ENCODE data around the gene FAM83E.
A peak's percentile ranks its signal among the peaks of the same experiment; 100 is the strongest.
"Not testable (repeated sequence)": the region's sequence is repeated elsewhere in the genome, so short reads cannot be mapped to it uniquely, and the experiment has no call there.

Gene FAM83E

DNA sequence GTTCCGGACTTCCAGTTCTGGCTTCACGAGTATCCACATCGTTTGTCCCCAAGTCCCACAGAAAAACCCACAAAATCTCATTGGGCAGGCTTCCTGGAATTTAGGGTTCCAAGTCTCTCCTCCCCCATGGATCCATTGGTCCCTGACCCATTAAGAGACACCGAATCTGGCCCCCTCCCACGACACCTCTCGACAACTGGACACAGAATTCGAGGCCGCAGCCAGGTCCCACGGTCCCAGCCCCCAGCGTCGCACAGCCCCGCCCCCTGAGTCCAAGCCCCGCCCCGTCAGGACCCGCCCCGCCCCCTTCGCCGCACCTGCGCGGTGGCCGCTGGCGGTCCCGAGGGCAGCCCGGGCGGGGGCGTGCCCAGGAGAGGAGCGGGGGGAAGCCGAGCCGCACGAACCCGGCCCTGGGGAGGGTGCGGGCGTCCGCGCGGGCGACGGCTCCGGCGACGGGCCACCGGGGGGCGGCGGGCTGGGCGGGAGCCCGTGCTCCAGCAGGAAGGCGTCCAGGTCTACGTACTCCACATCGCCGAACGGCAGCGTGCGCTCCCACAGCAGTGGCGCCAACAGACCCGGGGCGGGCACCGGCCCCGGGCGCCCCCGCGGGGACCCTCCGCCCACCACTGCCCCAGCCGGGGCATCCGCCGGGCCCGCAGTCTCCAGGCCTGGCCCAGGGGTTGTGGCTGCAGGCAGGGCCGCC lies 20.5 kb upstream of the FAM83E start:
- TF ChIP-seq, protein P1, sequence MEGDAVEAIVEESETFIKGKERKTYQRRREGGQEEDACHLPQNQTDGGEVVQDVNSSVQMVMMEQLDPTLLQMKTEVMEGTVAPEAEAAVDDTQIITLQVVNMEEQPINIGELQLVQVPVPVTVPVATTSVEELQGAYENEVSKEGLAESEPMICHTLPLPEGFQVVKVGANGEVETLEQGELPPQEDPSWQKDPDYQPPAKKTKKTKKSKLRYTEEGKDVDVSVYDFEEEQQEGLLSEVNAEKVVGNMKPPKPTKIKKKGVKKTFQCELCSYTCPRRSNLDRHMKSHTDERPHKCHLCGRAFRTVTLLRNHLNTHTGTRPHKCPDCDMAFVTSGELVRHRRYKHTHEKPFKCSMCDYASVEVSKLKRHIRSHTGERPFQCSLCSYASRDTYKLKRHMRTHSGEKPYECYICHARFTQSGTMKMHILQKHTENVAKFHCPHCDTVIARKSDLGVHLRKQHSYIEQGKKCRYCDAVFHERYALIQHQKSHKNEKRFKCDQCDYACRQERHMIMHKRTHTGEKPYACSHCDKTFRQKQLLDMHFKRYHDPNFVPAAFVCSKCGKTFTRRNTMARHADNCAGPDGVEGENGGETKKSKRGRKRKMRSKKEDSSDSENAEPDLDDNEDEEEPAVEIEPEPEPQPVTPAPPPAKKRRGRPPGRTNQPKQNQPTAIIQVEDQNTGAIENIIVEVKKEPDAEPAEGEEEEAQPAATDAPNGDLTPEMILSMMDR (IDR thresholded peaks at IDR 0.05; ENCODE audit: low read depth, low read length), result no peak
- DNase-seq (ENCODE audit: extremely low read depth, low read depth), result no peak

DNA sequence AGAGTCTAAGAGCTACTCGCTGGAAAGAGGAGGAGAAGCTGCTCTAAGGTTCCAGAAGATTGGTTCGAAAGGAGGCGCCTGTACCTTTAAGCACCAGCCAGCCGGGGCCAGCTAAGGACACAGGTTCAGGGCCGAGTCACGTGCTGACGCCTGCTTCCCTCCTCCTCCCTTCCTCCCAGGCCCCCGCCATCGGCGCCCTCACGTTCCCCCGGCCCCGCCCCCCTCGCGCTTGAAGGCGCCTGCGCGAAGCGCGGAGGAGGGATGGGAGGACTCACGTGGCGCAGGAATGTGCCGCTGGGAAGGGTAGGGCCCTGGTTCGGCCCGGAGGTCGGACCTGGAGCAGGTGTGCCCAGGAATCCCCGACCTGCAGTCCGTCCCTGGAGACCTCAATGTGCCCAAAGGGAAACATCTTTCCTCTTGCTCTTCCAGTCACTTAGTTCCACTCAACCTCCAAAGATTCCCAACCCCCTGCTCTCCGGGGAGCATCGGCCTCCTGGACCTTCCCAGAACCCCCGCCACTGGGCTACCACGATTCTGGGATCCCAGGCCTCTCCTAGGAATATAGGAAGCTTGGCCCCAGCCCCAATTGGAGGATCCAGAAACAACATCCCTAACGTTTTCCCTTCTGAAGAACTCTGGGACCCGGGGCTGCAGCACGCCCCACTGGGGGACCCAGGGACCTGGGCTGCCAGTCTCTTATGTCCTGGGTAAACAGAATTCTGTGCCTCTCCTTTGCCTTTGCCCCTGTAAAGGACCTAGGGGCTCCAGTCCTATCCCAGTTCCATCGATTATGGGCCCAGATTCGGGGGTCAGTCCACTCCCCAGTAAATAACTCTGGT lies 19.8 kb upstream of the FAM83E start:
- TF ChIP-seq, protein P1 (IDR thresholded peaks at IDR 0.05; ENCODE audit: low read depth, low read length), result no peak
- DNase-seq (ENCODE audit: extremely low read depth, low read depth), result peak; percentile 87

DNA sequence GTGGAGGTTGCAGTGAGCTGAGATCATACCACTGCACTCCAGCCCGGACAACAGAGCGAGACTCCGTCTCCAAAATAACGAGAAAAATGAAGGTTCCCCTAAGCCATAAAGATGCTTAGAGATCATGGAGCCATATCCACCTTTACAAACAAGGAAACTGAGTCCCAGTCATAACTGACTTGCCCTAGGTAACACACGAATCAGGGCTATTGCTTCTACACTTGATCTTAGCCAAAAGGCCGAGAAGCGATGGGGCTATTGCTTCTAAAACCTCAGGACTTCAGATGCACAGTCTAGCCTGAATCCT lies 19.1 kb upstream of the FAM83E start:
- TF ChIP-seq, protein P1 (IDR thresholded peaks at IDR 0.05; ENCODE audit: low read depth, low read length), result no peak
- no peak for DNase-seq (ENCODE audit: extremely low read depth, low read depth)

DNA sequence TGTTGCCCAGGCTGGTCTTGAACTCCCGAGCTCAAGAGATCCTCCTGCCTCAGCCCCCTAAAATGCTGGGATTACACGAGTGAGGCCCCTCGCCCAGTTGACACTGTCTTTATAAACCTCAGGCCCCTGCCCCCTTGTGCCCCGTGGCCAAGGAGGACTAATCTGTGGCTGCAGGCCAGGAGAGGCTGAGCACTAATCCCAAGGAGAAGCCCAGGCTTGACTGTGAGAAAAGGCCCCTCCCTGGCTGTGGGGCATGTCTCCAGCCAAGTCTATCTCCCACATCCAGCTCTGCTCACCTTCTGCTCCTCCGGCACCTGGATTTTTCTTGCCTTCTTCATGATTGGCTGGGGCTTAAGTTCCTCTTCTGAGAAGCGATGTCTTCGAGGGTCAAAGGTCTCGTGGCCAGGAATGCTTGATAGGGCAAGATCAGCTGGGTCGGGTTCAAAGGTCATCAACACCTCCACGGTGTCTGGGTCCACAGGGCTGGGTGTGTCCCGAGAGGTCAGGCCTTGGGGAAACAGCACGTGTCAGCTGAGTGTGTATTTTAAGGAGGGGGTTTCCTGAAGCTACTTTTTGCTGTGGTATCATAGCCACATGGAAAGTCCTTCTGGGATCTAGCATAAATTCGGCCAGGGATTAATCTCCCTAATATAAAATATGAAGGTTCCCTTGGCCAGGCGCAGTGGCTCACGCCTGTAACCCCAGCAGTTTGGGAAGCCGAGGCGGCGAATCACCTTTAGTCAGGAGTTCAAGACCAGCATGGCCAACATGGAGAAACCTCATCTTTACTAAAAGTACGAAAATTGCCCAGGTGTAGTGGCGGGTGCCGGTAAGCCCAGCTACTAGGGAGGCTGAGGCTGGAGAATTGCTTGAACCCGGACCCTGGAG lies 18.5 kb upstream of the FAM83E start:
- DNase-seq (ENCODE audit: extremely low read depth, low read depth), result no peak
- TF ChIP-seq, protein P1 (IDR thresholded peaks at IDR 0.05; ENCODE audit: low read depth, low read length), result no peak

DNA sequence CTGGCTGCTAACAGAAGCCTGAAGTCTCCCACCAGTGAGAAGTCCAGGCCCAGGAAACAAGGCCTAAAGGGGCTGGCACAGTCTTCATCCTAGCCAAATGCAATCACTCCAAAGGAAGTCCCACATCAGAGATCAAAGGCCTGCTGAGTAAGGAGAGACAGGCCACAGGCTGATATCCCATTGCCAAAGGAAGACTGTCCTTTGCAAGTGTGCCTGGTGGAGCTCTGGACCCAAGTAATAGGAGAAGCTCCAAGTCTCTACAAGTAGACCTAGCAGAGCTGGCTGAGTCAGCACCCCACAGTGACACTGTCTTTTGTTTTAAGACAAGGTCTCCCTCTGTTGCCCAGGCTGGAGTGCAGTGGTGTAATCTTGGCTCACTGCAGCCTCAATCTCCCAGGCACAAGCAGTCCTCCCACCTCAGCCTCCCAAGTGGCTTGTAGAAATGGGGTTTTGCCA lies 17.8 kb upstream of the FAM83E start:
- DNase-seq (ENCODE audit: extremely low read depth, low read depth), result no peak
- TF ChIP-seq, protein P1 (IDR thresholded peaks at IDR 0.05; ENCODE audit: low read depth, low read length), result no peak

DNA sequence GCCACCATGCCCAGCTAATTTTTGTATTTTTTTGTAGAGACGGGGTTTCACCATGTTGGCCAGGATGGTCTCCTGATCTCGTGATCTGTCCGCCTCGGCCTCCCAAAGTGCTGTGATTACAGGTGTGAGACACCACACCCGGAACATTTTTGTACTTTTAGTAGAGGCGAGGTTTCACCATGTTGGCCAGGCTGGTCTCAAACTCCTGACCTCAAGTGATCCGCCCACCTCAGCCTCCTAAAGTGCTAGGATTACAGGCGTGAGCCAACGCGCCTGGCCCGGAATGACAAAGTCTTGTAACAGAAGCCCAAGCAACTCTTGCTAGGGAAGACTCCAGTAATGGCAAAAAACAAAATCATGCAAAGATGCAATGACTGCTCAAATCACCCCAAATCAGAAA lies 17.4 kb upstream of the FAM83E start:
- not testable (repeated sequence) for DNase-seq (ENCODE audit: extremely low read depth, low read depth)

DNA sequence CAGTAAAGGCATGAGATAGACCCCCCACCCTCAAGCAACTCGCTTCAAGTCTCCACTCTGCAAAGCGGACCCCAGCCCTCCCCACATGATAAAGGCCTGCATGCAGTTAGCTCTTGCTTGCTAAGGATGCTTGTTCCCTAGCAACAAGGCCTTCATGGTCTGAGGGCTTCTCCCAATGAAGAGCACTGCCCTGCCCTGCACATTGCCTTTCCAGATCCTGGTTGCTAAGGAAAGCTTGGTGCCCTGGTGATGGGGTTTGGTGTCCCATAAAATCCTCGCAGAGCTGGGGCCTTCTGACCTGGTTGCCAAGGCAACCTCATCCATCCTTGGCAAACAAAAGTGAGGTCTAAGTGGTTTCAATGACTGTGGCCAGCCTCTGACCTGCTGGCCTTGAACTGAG lies 16.3 kb upstream of the FAM83E start:
- TF ChIP-seq, protein P1 (IDR thresholded peaks at IDR 0.05; ENCODE audit: low read depth, low read length), result no peak
- no peak for DNase-seq (ENCODE audit: extremely low read depth, low read depth)
